Tibial artery (tissue), 4 donors: ENCODE measurements around the gene PHACTR1.

Experiments
- DNase-seq, 2 donors: peaks; one replicate each; pipeline ENCODE4 v3.0.0-alpha.2; 2019
- H3K27ac ChIP-seq, 2 donors: fragments of 200-600 bp; sonication (generic) in 1 of 2; 1 replicate in 1 of 2; 2 replicates in 1 of 2; pipeline ENCODE4 v1.5.1; 2018 to 2019; ENCODE audit warnings: mild to moderate bottlenecking in 1 of 2
- H3K27me3 ChIP-seq, 2 donors: fragments of 200-600 bp; sonication (generic) in 1 of 2; one replicate each; pipeline versions ENCODE4 v1.5.1 to v1.6.0; 2016 to 2019
- H3K36me3 ChIP-seq, 3 donors: fragments of 200-600 bp; sonication (generic) in 2 of 3; one replicate each; pipeline ENCODE4 v1.5.1; 2016 to 2019; ENCODE audit warnings: mild to moderate bottlenecking in 2 of 3
- H3K4me1 ChIP-seq, 4 donors: fragments of 200-600 bp; sonication (generic) in 2 of 4; 1 replicate in 3 of 4; 2 replicates in 1 of 4; pipeline ENCODE4 v1.5.1; 2016 to 2019
- H3K4me3 ChIP-seq, 2 donors: fragments of 200-600 bp; sonication (generic) in 1 of 2; 1 replicate in 1 of 2; 2 replicates in 1 of 2; pipeline ENCODE4 v1.5.1; 2018 to 2019; ENCODE audit warnings: mild to moderate bottlenecking in 2 of 2
- H3K9me3 ChIP-seq, 3 donors: fragments of 200-600 bp; sonication (generic) in 1 of 3; one replicate each; pipeline ENCODE4 v1.5.1; 2016 to 2019
- intact Hi-C: fragments of 100-400 bp; cut with DNase I; formaldehyde crosslinking; loops from one replicate; pipeline ENCODE4 v1.15.0; 2023; ENCODE audit warnings: low total_unique reads
- TF ChIP-seq, protein P1 (sequence below), 2 experiments: fragments of 200-600 bp in 1 of 2; fragments of 450-650 bp in 1 of 2; IDR thresholded peaks; one replicate each; pipeline ENCODE4 v1.5.1; 2017 to 2019; ENCODE audit warnings: antibody characterized with exemption in 2 of 2, mild to moderate bottlenecking in 1 of 2, moderate library complexity in 1 of 2

The PHACTR1 gene

DNA sequence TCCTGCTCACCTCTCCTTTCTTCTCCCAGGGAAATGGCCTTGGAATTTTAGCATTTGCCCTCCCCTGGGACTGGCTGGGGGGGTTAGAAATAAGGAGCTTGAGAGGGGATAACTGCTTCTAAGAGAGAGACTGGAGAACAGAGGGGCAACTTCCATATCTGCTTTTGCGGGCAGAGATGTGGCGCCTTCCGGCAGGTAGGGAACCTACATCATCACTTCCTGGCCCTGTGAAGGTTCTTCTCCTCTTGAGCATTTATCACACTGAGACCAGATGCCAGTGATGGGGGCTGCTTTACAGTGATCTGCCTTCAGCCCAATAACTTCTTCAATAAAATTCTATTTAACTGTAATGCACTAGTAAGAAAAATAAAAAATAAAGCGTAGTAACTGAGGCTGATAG is 563.7 kb downstream of the PHACTR1 start:
- intact Hi-C loops: no loop called here
- Histone ChIP-seq H3K4me3 (no peak overlapping the region), H3K27ac (no peak overlapping the region), H3K4me1 (no peaks in the 10 kb centered on the region), H3K9me3 (no peaks in the 10 kb centered on the region), H3K36me3 (peaks cover 63 to 73% (median 64%) of the 10 kb centered on the region in 3 donors), H3K27me3 (no peaks in the 10 kb centered on the region)
- TF ChIP-seq, protein P1, sequence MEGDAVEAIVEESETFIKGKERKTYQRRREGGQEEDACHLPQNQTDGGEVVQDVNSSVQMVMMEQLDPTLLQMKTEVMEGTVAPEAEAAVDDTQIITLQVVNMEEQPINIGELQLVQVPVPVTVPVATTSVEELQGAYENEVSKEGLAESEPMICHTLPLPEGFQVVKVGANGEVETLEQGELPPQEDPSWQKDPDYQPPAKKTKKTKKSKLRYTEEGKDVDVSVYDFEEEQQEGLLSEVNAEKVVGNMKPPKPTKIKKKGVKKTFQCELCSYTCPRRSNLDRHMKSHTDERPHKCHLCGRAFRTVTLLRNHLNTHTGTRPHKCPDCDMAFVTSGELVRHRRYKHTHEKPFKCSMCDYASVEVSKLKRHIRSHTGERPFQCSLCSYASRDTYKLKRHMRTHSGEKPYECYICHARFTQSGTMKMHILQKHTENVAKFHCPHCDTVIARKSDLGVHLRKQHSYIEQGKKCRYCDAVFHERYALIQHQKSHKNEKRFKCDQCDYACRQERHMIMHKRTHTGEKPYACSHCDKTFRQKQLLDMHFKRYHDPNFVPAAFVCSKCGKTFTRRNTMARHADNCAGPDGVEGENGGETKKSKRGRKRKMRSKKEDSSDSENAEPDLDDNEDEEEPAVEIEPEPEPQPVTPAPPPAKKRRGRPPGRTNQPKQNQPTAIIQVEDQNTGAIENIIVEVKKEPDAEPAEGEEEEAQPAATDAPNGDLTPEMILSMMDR (IDR thresholded peaks at IDR 0.05): no peak
- DNase-seq: no peak

DNA sequence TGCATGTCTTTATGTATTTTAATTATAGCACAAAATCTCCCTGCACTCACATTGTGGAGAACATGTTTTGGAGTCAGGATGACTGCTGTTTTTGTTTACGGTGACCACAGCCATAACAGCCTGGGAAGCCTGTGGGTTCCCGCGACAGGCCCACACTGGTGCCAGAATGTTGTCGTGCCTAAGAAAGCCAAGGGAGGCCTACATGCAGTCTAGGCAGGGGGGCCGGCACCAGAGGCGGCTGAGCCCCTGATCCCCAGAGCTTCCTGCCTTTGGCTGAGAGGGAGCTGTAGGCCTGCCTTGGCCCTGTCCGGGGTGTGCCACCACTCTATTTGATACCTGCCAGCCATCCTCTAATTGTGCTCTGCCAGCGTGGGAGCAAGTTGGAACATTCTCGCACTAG is 565.1 kb downstream of the PHACTR1 start:
- DNase-seq: no peak
- peaks cover 75 to 85% (median 77%) of the 10 kb centered on the region in 3 donors for H3K36me3 ChIP-seq
- H3K27me3 ChIP-seq: no peaks in the 10 kb centered on the region
- peaks cover 0 to under 1% (median 0%) of the 10 kb centered on the region in 3 donors for H3K9me3 ChIP-seq
- TF ChIP-seq, protein P1 (IDR thresholded peaks at IDR 0.05): no peak
- no peak overlapping the region for H3K4me3 ChIP-seq
- no peaks in the 10 kb centered on the region for H3K4me1 ChIP-seq
- intact Hi-C loops: no loop called here
- H3K27ac ChIP-seq: no peak overlapping the region

DNA sequence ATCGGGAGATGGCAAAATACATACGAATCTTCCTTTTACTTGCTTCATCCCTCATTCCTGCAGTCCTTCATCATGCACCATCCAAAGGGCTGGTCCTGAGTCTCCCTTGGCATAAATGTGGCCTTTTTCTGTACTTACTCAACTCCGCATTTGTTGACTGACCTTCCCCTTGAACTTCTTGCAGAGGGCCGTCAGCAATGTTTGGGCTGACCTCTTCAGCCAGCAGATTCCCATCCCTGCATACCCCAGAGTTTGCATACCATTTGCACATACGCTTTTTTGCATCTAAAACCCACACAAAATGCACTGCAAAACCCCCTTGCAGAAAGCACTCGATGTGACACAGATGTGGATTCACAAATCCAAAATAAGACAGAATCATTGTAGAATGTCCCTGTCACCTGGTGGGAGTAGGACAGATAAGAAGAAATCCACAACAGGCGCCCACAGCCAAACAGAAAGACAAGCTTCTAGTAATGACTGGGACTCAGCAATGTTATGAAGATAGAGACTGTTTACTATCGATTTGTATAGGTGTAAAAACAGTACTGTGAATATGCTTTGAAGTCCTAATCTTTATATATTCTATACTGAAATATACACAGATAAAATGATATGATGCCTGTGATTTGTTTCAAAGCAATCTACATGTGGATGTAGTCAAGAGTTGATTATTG is 566.0 kb downstream of the PHACTR1 start:
- no peaks in the 10 kb centered on the region for H3K4me1 ChIP-seq
- H3K27me3 ChIP-seq: no peaks in the 10 kb centered on the region
- H3K36me3 ChIP-seq: peaks cover 78 to 90% (median 79%) of the 10 kb centered on the region in 3 donors
- H3K27ac ChIP-seq: no peak overlapping the region
- no peak overlapping the region for H3K4me3 ChIP-seq
- intact Hi-C loops: no loop called here
- peaks cover 0 to 8% (median 0%) of the 10 kb centered on the region in 3 donors for H3K9me3 ChIP-seq
- TF ChIP-seq, protein P1 (IDR thresholded peaks at IDR 0.05): no peak
- DNase-seq: no peak

DNA sequence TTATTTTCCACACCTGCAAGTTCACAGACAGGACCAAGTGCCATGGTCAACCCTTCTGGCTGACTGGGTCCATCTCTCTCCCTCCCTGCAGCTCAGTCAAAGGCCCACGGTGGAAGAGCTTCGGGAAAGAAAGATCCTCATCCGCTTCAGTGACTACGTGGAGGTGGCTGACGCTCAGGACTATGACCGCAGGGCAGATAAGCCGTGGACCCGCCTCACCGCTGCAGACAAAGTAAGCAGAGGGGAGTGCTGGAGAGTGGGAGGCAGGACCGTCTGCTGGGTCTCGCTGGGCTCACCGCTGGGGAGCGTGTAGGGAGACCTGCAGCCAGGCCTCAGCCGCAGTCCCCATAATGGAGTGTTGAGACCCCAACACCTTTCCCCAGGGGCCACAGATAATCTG is 566.8 kb downstream of the PHACTR1 start:
- Histone ChIP-seq H3K27me3 (no peaks in the 10 kb centered on the region), H3K4me3 (no peak overlapping the region), H3K9me3 (peaks cover 0 to 8% (median 0%) of the 10 kb centered on the region in 3 donors), H3K27ac (no peak overlapping the region), H3K36me3 (peaks cover 75 to 83% (median 75%) of the 10 kb centered on the region in 3 donors), H3K4me1 (peaks cover 0 to 3% (median 0%) of the 10 kb centered on the region in 4 donors)
- intact Hi-C loops: no loop called here
- DNase-seq: no peak
- TF ChIP-seq, protein P1 (IDR thresholded peaks at IDR 0.05): no peak

DNA sequence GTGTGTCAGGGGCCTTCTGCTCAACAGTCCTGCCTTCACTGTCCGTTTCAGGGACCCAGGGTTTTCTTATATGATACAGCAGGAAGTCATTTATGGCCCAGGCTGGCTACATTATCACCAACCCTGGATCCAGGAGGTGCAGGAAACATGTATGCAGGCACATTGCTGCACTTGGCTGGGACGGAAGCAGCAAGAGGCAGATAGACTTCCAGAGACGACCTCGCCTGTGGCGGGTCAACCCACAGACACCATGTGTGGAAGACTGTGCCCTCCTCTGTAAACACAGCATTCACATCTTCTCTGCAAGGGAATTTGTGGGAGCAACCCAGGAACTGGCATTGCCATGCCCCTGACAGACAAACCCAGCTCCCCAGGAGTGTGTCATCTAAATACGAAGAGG is 568.1 kb downstream of the PHACTR1 start:
- no peak for DNase-seq
- Histone ChIP-seq H3K36me3 (peaks cover 73 to 79% (median 75%) of the 10 kb centered on the region in 3 donors), H3K27me3 (no peaks in the 10 kb centered on the region), H3K9me3 (peaks cover 0 to 8% (median 0%) of the 10 kb centered on the region in 3 donors), H3K27ac (no peak overlapping the region), H3K4me1 (peaks cover 0 to 16% (median 5%) of the 10 kb centered on the region in 4 donors), H3K4me3 (no peak overlapping the region)
- intact Hi-C loops: no loop called here
- TF ChIP-seq, protein P1 (IDR thresholded peaks at IDR 0.05): no peak
